Astrocyte (in vitro differentiated cells and primary cell): ENCODE data around the gene WDPCP. TPM values are rescaled to one million over a fixed set of nuclear protein-coding genes. Genes with fewer than 3 reads are reported as not detected.

Experiments used
- DNase-seq: peaks from one replicate; pipeline ENCODE4 v3.0.0-alpha.2; 2010; ENCODE audit warnings: low read depth
- FAIRE-seq: peaks from 2 replicates; lab custom pipeline; 2011; peaks lifted over from hg19 to GRCh38; lab: Jason Lieb, UNC
- H2AFZ ChIP-seq: 2 replicates; pipeline ENCODE4 v1.6.0; 2012; ENCODE audit warnings: low read depth, low read length, inconsistent platforms
- H3K27ac ChIP-seq: 2 replicates; pipeline ENCODE4 v1.5.1; 2011; ENCODE audit warnings: low read depth, low read length, inconsistent platforms
- H3K27me3 ChIP-seq: 2 replicates; pipeline ENCODE4 v1.6.0; 2011; ENCODE audit warnings: low read length, inconsistent platforms; ENCODE audit not compliant: insufficient read depth
- H3K36me3 ChIP-seq: 2 replicates; pipeline ENCODE4 v1.5.1; 2011; ENCODE audit warnings: low read length, inconsistent platforms; ENCODE audit not compliant: insufficient read depth
- H3K4me1 ChIP-seq: 2 replicates; pipeline ENCODE4 v1.5.1; 2011; ENCODE audit warnings: low read length, inconsistent platforms; ENCODE audit not compliant: insufficient read depth
- H3K4me2 ChIP-seq: 2 replicates; pipeline ENCODE4 v1.6.0; 2012; ENCODE audit warnings: low read length, inconsistent platforms
- H3K4me3 ChIP-seq: 2 replicates; pipeline ENCODE4 v1.5.1; 2011; ENCODE audit warnings: low read depth, mild to moderate bottlenecking, low read length, inconsistent platforms; ENCODE audit not compliant: insufficient read depth
- H3K79me2 ChIP-seq: 2 replicates; pipeline ENCODE4 v1.6.0; 2012; ENCODE audit warnings: mild to moderate bottlenecking, low read length, inconsistent platforms; ENCODE audit not compliant: insufficient read depth
- H3K9ac ChIP-seq: 2 replicates; pipeline ENCODE4 v1.6.0; 2012; ENCODE audit warnings: mild to moderate bottlenecking, low read length, inconsistent platforms
- H3K9me3 ChIP-seq: 2 replicates; pipeline ENCODE4 v1.5.1; 2012; ENCODE audit warnings: low read depth, mild to moderate bottlenecking, low read length, inconsistent platforms; ENCODE audit not compliant: insufficient read depth
- H4K20me1 ChIP-seq: 2 replicates; pipeline ENCODE4 v1.6.0; 2012; ENCODE audit warnings: low read length, inconsistent platforms; ENCODE audit not compliant: insufficient read depth
- H3K27ac Mint-ChIP-seq: one replicate; pipeline ENCODE4 v1.8.0; 2021; ENCODE audit warnings: mild to moderate bottlenecking, mixed read lengths; ENCODE audit not compliant: unreplicated experiment
- H3K27me3 Mint-ChIP-seq: one replicate; pipeline ENCODE4 v1.8.0; 2021; ENCODE audit warnings: low read depth, mixed read lengths; ENCODE audit not compliant: unreplicated experiment
- H3K36me3 Mint-ChIP-seq: one replicate; pipeline ENCODE4 v1.8.0; 2021; ENCODE audit warnings: low read depth, mixed read lengths; ENCODE audit not compliant: unreplicated experiment
- H3K4me1 Mint-ChIP-seq: one replicate; pipeline ENCODE4 v1.8.0; 2021; ENCODE audit warnings: low read depth, mixed read lengths; ENCODE audit not compliant: unreplicated experiment
- H3K4me3 Mint-ChIP-seq: one replicate; pipeline ENCODE4 v1.8.0; 2021; ENCODE audit warnings: mild to moderate bottlenecking, moderate library complexity, mixed read lengths; ENCODE audit not compliant: unreplicated experiment
- H3K9me3 Mint-ChIP-seq: one replicate; pipeline ENCODE4 v1.8.0; 2021; ENCODE audit warnings: mild to moderate bottlenecking, mixed read lengths; ENCODE audit not compliant: unreplicated experiment
- EZH2 ChIP-seq: IDR thresholded peaks from 2 replicates; pipeline ENCODE4 v1.6.1; 2012; ENCODE audit warnings: mild to moderate bottlenecking, low read length, inconsistent platforms; ENCODE audit not compliant: insufficient read depth
- total RNA-seq: library from RNA; stranded (reverse); gene quantifications from 2 replicates; pipeline ENCODE4 v1.2.1, GENCODE V29; 2021
- TF ChIP-seq, protein P1 (sequence below): IDR thresholded peaks from 2 replicates; pipeline ENCODE4 v1.5.1; 2011; ENCODE audit warnings: low read depth, mild to moderate bottlenecking, inconsistent platforms, low read length, moderate library complexity; ENCODE audit not compliant: insufficient read depth

The WDPCP gene
- total RNA-seq, 1 donor from 2014 or later = 15.1 TPM

DNA sequence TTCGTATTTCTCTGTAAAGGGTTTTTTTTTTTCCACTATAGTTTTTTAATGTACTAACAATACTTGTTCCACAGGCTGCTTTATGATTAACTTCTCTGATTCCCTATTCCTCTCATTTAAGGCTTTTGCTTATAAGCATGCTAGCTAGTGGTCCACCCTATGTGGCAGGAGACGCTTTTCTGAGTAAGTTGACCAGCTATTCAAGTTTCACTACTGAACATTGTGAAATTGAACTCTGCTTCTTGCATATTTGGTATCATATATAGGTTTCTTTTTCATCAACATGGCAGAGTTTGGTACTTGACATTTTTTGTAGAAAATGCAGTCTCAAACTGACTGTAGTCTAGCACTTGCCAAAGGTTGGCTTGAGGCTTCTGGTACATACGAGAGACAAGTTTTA lies 463.4 kb downstream of the WDPCP start:
- Histone ChIP-seq H3K27ac (no peak overlapping the region), H3K4me1 (no peaks in the 10 kb centered on the region), H3K79me2 (no peaks in the 10 kb centered on the region), H2AFZ (no peak overlapping the region), H3K36me3 (no peaks in the 10 kb centered on the region), H3K9me3 (no peaks in the 10 kb centered on the region), H3K4me3 (no peak overlapping the region), H3K27me3 (no peaks in the 10 kb centered on the region), H3K9ac (no peak overlapping the region), H4K20me1 (no peaks in the 10 kb centered on the region), H3K4me2 (no peak overlapping the region)
- Mint-ChIP-seq H3K4me3 (no peak overlapping the region), H3K36me3 (no peaks in the 10 kb centered on the region), H3K4me1 (no peaks in the 10 kb centered on the region), H3K27ac (no peak overlapping the region), H3K9me3 (no peaks in the 10 kb centered on the region), H3K27me3 (no peaks in the 10 kb centered on the region)
- no peak for DNase-seq
- FAIRE-seq = no peak
- no peak for TF ChIP-seq EZH2
- TF ChIP-seq, protein P1, sequence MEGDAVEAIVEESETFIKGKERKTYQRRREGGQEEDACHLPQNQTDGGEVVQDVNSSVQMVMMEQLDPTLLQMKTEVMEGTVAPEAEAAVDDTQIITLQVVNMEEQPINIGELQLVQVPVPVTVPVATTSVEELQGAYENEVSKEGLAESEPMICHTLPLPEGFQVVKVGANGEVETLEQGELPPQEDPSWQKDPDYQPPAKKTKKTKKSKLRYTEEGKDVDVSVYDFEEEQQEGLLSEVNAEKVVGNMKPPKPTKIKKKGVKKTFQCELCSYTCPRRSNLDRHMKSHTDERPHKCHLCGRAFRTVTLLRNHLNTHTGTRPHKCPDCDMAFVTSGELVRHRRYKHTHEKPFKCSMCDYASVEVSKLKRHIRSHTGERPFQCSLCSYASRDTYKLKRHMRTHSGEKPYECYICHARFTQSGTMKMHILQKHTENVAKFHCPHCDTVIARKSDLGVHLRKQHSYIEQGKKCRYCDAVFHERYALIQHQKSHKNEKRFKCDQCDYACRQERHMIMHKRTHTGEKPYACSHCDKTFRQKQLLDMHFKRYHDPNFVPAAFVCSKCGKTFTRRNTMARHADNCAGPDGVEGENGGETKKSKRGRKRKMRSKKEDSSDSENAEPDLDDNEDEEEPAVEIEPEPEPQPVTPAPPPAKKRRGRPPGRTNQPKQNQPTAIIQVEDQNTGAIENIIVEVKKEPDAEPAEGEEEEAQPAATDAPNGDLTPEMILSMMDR = no peak

DNA sequence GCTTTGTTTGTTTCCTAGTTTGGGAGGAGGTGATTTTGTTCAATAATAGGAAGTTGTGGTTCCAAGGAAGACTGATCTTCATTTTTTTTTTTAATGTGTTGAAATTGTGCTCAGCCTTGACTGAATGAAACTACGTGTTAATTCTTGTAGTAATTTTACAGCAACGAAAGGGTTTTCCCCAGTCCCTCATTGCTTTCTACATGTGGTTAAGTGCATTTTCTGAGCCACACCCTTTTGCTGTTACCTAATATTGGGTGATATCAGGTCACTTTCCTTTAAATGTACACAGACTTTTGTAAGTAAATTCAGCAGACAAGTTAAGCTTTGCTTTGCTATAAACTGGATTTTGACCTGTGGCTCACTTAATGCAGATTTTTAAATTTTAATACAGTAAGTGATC lies 464.1 kb downstream of the WDPCP start:
- Histone ChIP-seq H2AFZ (no peak overlapping the region), H3K27ac (no peak overlapping the region), H3K4me2 (no peak overlapping the region), H3K9me3 (no peaks in the 10 kb centered on the region), H4K20me1 (no peaks in the 10 kb centered on the region), H3K27me3 (no peaks in the 10 kb centered on the region), H3K79me2 (no peaks in the 10 kb centered on the region), H3K9ac (no peak overlapping the region), H3K4me1 (no peaks in the 10 kb centered on the region), H3K36me3 (no peaks in the 10 kb centered on the region), H3K4me3 (no peak overlapping the region)
- Mint-ChIP-seq H3K27me3 (no peaks in the 10 kb centered on the region), H3K4me3 (no peak overlapping the region), H3K36me3 (no peaks in the 10 kb centered on the region), H3K27ac (no peak overlapping the region), H3K9me3 (no peaks in the 10 kb centered on the region), H3K4me1 (no peaks in the 10 kb centered on the region)
- FAIRE-seq = no peak
- TF ChIP-seq, protein P1 = no peak
- no peak for TF ChIP-seq EZH2
- no peak for DNase-seq

DNA sequence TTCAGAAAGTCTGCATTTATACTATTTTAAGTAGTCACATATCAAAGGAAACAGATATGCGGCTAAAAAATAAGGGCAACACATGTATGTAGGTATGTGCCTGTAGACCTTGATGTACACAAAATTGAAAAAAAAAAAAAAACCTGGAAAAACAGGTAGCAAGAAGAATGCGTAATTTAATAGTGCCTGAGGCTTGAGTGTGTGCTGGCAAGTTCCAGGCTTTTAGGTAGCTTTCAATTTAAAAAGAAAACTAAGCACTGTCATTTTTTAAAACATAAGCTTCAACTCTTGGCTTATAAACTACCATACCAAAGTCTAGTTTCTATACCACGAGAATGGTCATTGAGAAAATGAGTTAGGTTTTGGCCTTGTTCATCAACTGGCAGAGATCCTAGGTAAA lies 465.4 kb downstream of the WDPCP start:
- no peak overlapping the region for H3K9ac ChIP-seq
- Mint-ChIP-seq H3K9me3 (no peaks in the 10 kb centered on the region), H3K27me3 (no peaks in the 10 kb centered on the region), H3K27ac (no peak overlapping the region), H3K4me3 (no peak overlapping the region), H3K36me3 (peaks cover 5% of the 10 kb centered on the region), H3K4me1 (no peaks in the 10 kb centered on the region)
- TF ChIP-seq, protein P1 = no peak
- no peak for TF ChIP-seq EZH2
- no peaks in the 10 kb centered on the region for H3K79me2 ChIP-seq
- H3K4me3 ChIP-seq = no peak overlapping the region
- H3K36me3 ChIP-seq = no peaks in the 10 kb centered on the region
- H3K4me2 ChIP-seq = no peak overlapping the region
- DNase-seq (no peak), FAIRE-seq (no peak)
- H3K27me3 ChIP-seq = no peaks in the 10 kb centered on the region
- no peaks in the 10 kb centered on the region for H3K9me3 ChIP-seq
- no peak overlapping the region for H3K27ac ChIP-seq
- H3K4me1 ChIP-seq = no peaks in the 10 kb centered on the region
- no peak overlapping the region for H2AFZ ChIP-seq
- no peaks in the 10 kb centered on the region for H4K20me1 ChIP-seq
